ENCODE results near the gene C16orf87. TPM values are rescaled to one million over a fixed set of nuclear protein-coding genes. Genes with fewer than 3 reads are reported as not detected.

C16orf87 gene
- total and polyA plus RNA-seq, 9 of the 15 experiments (the other 6 are each of a cell fraction or from before 2014, with no cell fraction given) = 7.8 to 16.7 (median 10.5) TPM

DNA sequence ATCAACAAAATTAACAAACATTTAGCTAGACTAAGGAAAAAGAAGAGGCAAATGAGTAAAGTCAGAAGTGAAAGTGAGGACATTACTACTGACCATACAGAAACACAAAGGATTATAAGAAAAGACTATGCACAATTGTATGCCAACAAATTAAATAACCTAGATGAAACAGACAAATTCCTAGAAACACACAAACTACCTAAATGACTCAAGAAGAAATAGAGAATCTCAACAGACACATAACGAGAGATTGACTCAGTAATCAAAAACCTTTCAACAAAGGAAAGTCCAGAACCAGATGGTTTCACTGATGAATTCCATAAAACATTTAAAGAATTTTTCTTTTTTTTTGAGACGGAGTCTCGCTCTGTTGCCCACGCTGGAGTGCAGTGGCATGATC, 47.2 kb downstream of the C16orf87 start:
- FAIRE-seq = no peak
- Histone ChIP-seq H3K9me3 (replicated peaks; ENCODE audit: control insufficient read depth, insufficient read depth, low read depth, low read length) (no peaks in the 10 kb centered on the region), H3K4me2 (ENCODE audit: insufficient read depth, low read length) (no peak overlapping the region), H3K4me1 (replicated peaks in 1 of 2; ENCODE audit: control insufficient read depth in 2 of 2, insufficient read depth in 2 of 2, low read length in 2 of 2) (peaks cover 0 to 2% of the 10 kb centered on the region in 2 experiments; a peak in 3 of 5 replicates), H2AFZ (ENCODE audit: low read depth, low read length) (no peak overlapping the region), H3K9ac (ENCODE audit: insufficient read depth in 1 of 2, low read depth in 2 of 2, low read length in 2 of 2) (no peak overlapping the region), H3K79me2 (ENCODE audit: control insufficient read depth, insufficient read depth, low read length) (no peaks in the 10 kb centered on the region), H3K36me3 (ENCODE audit: control insufficient read depth, insufficient read depth, low read length) (no peaks in the 10 kb centered on the region), H3K27me3 (ENCODE audit: control insufficient read depth in 2 of 2, insufficient read depth in 2 of 2, low read length in 2 of 2) (no peaks in the 10 kb centered on the region), H3K4me3 (no peak overlapping the region), H3K9me1 (ENCODE audit: control insufficient read depth, insufficient read depth, low read length) (no peaks in the 10 kb centered on the region), H3K27ac (ENCODE audit: extremely low read depth, low read depth, low read length) (no peak overlapping the region), H4K20me1 (replicated peaks; ENCODE audit: control insufficient read depth, insufficient read depth, low read length) (no peaks in the 10 kb centered on the region)
- intact Hi-C loops (cut with micrococcal nuclease) = no loop called here
- BruUV-seq (replicated peaks) = no TSS peak
- WGBS (ENCODE audit: insufficient coverage, low coverage, missing lambda C conversion rate) = 74% methylated on average over 4 of the region's 4 CpGs
- ChIA-PET POLR2A (no interaction called here), CTCF (ENCODE audit: low intra/inter-chr PET ratio) (no interaction called here)
- no peak for TF ChIP-seq ETV1 (tag; conservative IDR thresholded peaks at IDR 0.05; ENCODE audit: low read depth)
- ATAC-seq = no peak
- in situ Hi-C loops (cut with MboI) = no loop called here
- DNase-seq (ENCODE audit: extremely low read depth in 1 of 4, low spot score in 3 of 4) = no peak

DNA sequence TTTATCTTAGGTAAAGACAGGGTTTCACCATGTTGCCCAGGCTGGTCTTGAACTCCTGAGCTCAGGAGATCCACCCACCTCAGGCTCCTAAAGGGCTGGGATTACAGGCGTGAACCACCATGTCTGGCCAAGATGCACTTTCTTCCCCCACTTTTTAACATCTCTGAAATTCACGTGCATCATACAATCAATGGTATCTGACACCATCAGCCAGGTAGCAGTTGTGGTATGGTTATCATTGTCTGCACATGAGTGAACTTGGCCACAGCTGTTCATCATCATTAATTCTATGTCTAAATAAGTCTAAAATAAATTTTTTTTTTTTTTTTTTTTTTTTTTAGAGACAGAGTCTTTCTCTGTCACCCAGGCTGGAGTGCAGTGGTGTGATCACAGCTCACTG, 48.7 kb downstream of the C16orf87 start:
- no peaks in the 10 kb centered on the region for H3K79me2 ChIP-seq (ENCODE audit: control insufficient read depth, insufficient read depth, low read length)
- no peak overlapping the region for H3K9ac ChIP-seq (ENCODE audit: insufficient read depth in 1 of 2, low read depth in 2 of 2, low read length in 2 of 2)
- no peaks in the 10 kb centered on the region for H4K20me1 ChIP-seq (replicated peaks; ENCODE audit: control insufficient read depth, insufficient read depth, low read length)
- FAIRE-seq (no peak), DNase-seq (ENCODE audit: extremely low read depth in 1 of 4, low spot score in 3 of 4) (no peak), ATAC-seq (no peak)
- WGBS (ENCODE audit: insufficient coverage, low coverage, missing lambda C conversion rate) = 50% methylated on average over 1 of the region's 2 CpGs
- BruUV-seq (replicated peaks) = no TSS peak
- POLR2A ChIA-PET = no interaction called here
- H3K4me3 ChIP-seq = no peak overlapping the region
- H3K4me1 ChIP-seq (replicated peaks in 1 of 2; ENCODE audit: control insufficient read depth in 2 of 2, insufficient read depth in 2 of 2, low read length in 2 of 2) = peaks cover 2 to 6% of the 10 kb centered on the region in 2 experiments; a peak in 3 of 5 replicates
- H3K4me2 ChIP-seq (ENCODE audit: insufficient read depth, low read length) = no peak overlapping the region
- intact Hi-C loops (cut with micrococcal nuclease) (no loop called here), in situ Hi-C loops (cut with MboI) (no loop called here)
- no peaks in the 10 kb centered on the region for H3K36me3 ChIP-seq (ENCODE audit: control insufficient read depth, insufficient read depth, low read length)
- no peak overlapping the region for H3K27ac ChIP-seq (ENCODE audit: extremely low read depth, low read depth, low read length)
- H3K9me1 ChIP-seq (ENCODE audit: control insufficient read depth, insufficient read depth, low read length) = no peaks in the 10 kb centered on the region
- H3K27me3 ChIP-seq (ENCODE audit: control insufficient read depth in 2 of 2, insufficient read depth in 2 of 2, low read length in 2 of 2) = no peaks in the 10 kb centered on the region
- CTCF ChIA-PET (ENCODE audit: low intra/inter-chr PET ratio) = no interaction called here
- H2AFZ ChIP-seq (ENCODE audit: low read depth, low read length) = no peak overlapping the region
- H3K9me3 ChIP-seq (replicated peaks; ENCODE audit: control insufficient read depth, insufficient read depth, low read depth, low read length) = no peaks in the 10 kb centered on the region
- no peak for TF ChIP-seq NFE2 (IDR thresholded peaks at IDR 0.05; ENCODE audit: low read depth)
- no peak for TF ChIP-seq ZNF165 (CRISPR knock-in tag; IDR thresholded peaks at IDR 0.05; ENCODE audit: borderline replicate concordance)
- TF ChIP-seq, protein P1, sequence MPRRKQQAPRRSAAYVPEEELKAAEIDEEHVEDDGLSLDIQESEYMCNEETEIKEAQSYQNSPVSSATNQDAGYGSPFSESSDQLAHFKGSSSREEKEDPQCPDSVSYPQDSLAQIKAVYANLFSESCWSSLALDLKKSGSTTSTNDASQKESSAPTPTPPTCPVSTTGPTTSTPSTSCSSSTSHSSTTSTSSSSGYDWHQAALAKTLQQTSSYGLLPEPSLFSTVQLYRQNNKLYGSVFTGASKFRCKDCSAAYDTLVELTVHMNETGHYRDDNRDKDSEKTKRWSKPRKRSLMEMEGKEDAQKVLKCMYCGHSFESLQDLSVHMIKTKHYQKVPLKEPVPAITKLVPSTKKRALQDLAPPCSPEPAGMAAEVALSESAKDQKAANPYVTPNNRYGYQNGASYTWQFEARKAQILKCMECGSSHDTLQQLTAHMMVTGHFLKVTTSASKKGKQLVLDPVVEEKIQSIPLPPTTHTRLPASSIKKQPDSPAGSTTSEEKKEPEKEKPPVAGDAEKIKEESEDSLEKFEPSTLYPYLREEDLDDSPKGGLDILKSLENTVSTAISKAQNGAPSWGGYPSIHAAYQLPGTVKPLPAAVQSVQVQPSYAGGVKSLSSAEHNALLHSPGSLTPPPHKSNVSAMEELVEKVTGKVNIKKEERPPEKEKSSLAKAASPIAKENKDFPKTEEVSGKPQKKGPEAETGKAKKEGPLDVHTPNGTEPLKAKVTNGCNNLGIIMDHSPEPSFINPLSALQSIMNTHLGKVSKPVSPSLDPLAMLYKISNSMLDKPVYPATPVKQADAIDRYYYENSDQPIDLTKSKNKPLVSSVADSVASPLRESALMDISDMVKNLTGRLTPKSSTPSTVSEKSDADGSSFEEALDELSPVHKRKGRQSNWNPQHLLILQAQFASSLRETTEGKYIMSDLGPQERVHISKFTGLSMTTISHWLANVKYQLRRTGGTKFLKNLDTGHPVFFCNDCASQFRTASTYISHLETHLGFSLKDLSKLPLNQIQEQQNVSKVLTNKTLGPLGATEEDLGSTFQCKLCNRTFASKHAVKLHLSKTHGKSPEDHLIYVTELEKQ (CRISPR knock-in tag; IDR thresholded peaks at IDR 0.05) = no peak
- no peak for TF ChIP-seq SUPT5H (IDR thresholded peaks at IDR 0.05)
- no peak for TF ChIP-seq ZNF146 (CRISPR knock-in tag; IDR thresholded peaks at IDR 0.05; ENCODE audit: unreplicated experiment)
- no peak for TF ChIP-seq THRAP3 (IDR thresholded peaks at IDR 0.05; ENCODE audit: borderline replicate concordance)
- no peak for TF ChIP-seq TOE1 (IDR thresholded peaks at IDR 0.05; ENCODE audit: borderline replicate concordance)
- no peak for TF ChIP-seq TOE1 (CRISPR knock-in tag; IDR thresholded peaks at IDR 0.05; ENCODE audit: borderline replicate concordance, low read depth)
- TF ChIP-seq, protein P2, sequence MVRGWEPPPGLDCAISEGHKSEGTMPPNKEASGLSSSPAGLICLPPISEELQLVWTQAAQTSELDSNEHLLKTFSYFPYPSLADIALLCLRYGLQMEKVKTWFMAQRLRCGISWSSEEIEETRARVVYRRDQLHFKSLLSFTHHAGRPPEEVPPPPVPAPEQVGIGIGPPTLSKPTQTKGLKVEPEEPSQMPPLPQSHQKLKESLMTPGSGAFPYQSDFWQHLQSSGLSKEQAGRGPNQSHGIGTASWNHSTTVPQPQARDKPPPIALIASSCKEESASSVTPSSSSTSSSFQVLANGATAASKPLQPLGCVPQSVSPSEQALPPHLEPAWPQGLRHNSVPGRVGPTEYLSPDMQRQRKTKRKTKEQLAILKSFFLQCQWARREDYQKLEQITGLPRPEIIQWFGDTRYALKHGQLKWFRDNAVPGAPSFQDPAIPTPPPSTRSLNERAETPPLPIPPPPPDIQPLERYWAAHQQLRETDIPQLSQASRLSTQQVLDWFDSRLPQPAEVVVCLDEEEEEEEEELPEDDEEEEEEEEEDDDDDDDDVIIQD (CRISPR knock-in tag; IDR thresholded peaks at IDR 0.05) = no peak
- TF ChIP-seq NCOR1 (IDR thresholded peaks at IDR 0.05) = no peak
